Endothelial cell (in vitro differentiated cells): ENCODE results near the gene CD36. TPM values are rescaled to one million over a fixed set of nuclear protein-coding genes. Genes with fewer than 3 reads are reported as not detected.

Experiments used
- DNase-seq: peaks from one replicate; pipeline ENCODE4 v3.0.0; 2021; ENCODE audit warnings: low spot score
- H3K27ac Mint-ChIP-seq: one replicate; pipeline ENCODE4 v1.8.0; 2021; ENCODE audit warnings: mixed read lengths, inconsistent platforms; ENCODE audit not compliant: unreplicated experiment
- H3K27me3 Mint-ChIP-seq: one replicate; pipeline ENCODE4 v1.8.0; 2021; ENCODE audit warnings: mild to moderate bottlenecking, moderate library complexity, mixed read lengths, inconsistent platforms; ENCODE audit not compliant: unreplicated experiment
- H3K36me3 Mint-ChIP-seq: one replicate; pipeline ENCODE4 v1.8.0; 2021; ENCODE audit warnings: mild to moderate bottlenecking, low read depth, mixed read lengths, inconsistent platforms; ENCODE audit not compliant: unreplicated experiment
- H3K4me1 Mint-ChIP-seq: one replicate; pipeline ENCODE4 v1.8.0; 2021; ENCODE audit warnings: mild to moderate bottlenecking, mixed read lengths, inconsistent platforms; ENCODE audit not compliant: unreplicated experiment
- H3K4me3 Mint-ChIP-seq: one replicate; pipeline ENCODE4 v1.8.0; 2021; ENCODE audit warnings: mild to moderate bottlenecking, mixed read lengths, inconsistent platforms; ENCODE audit not compliant: unreplicated experiment
- H3K9me3 Mint-ChIP-seq: one replicate; pipeline ENCODE4 v1.8.0; 2021; ENCODE audit warnings: mixed read lengths, inconsistent platforms; ENCODE audit not compliant: unreplicated experiment
- CTCF ChIP-seq: fragments of 200-600 bp; sonication (generic); IDR thresholded peaks from one replicate; pipeline ENCODE4 v1.5.0; 2021; ENCODE audit warnings: antibody characterized with exemption; ENCODE audit not compliant: unreplicated experiment
- total RNA-seq: library from RNA; stranded (reverse); fragmentation: NEBNext Ultra II Directional; extraction: Animal tissue kit (Norgen Biotek cat#: 25700); gene quantifications from one replicate; pipeline ENCODE4 v1.2.1, GENCODE V29; 2021; ENCODE audit not compliant: unreplicated experiment

The CD36 gene
- total RNA-seq, 1 donor from 2014 or later = 3.8 TPM

GRCh38 chr7:80646083-80646865 lies 7.8 kb downstream of the CD36 start:
- DNase-seq = no peak
- no peaks in the 10 kb centered on the region for H3K36me3 Mint-ChIP-seq
- H3K9me3 Mint-ChIP-seq = no peaks in the 10 kb centered on the region
- TF ChIP-seq CTCF = no peak
- peaks cover 15% of the 10 kb centered on the region for H3K4me1 Mint-ChIP-seq
- H3K27me3 Mint-ChIP-seq = no peaks in the 10 kb centered on the region
- no peak overlapping the region for H3K27ac Mint-ChIP-seq
- H3K4me3 Mint-ChIP-seq = no peak overlapping the region

DNA sequence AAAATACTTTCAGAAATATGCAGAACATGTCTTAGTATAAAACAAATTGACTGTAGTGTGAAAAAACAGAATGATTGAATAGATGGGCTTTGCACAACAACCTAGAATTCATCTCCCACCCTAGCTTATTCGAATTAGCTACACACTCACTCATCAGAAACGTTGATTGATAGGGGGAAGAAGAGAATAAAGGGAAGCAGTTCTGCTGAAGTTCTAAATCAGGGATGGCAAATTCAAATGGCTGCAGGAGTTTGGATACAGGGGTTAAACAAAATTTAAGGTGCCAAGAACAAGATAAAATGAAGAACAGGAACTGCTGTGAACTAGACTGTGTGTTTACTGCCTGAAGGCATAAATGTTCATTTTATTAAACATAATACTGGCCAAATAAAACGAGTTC lies 9.0 kb downstream of the CD36 start:
- H3K27ac Mint-ChIP-seq = no peak overlapping the region
- H3K27me3 Mint-ChIP-seq = no peaks in the 10 kb centered on the region
- no peak for DNase-seq
- no peaks in the 10 kb centered on the region for H3K36me3 Mint-ChIP-seq
- H3K4me3 Mint-ChIP-seq = no peak overlapping the region
- H3K4me1 Mint-ChIP-seq = peaks cover 15% of the 10 kb centered on the region
- H3K9me3 Mint-ChIP-seq = no peaks in the 10 kb centered on the region
- TF ChIP-seq CTCF = no peak

GRCh38 chr7:80648031-80648600 lies 9.7 kb downstream of the CD36 start:
- H3K4me1 Mint-ChIP-seq = peaks cover 12% of the 10 kb centered on the region

DNA sequence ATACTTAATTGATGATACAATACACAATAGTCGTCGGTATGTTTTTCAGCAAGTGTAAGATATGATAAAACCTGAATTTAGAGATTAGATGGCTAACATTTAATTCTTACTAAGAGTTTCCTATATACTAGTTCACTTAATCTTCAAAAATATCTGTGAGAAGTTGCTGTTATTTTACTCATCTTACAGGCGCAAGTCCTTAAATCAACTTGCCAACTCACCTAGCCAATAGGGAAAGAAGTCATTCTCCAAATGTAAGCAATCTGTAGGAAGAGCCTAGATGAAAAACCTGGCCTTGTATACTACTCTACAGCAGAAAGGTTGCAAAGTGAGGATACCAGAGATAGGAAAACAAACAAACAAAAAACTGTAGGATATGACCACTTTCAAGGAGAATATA lies 10.6 kb downstream of the CD36 start:
- no peak for DNase-seq
- no peaks in the 10 kb centered on the region for H3K36me3 Mint-ChIP-seq
- H3K4me3 Mint-ChIP-seq = no peak overlapping the region
- no peak overlapping the region for H3K27ac Mint-ChIP-seq
- H3K4me1 Mint-ChIP-seq = peaks cover 4% of the 10 kb centered on the region
- no peaks in the 10 kb centered on the region for H3K27me3 Mint-ChIP-seq
- no peaks in the 10 kb centered on the region for H3K9me3 Mint-ChIP-seq
- TF ChIP-seq CTCF = no peak

More at GRCh38 chr7:80648031-80648600, 9.7 kb downstream of the CD36 start:
- TF ChIP-seq CTCF = no peak
- DNase-seq = no peak
- Mint-ChIP-seq H3K9me3 (no peaks in the 10 kb centered on the region), H3K27ac (no peak overlapping the region), H3K27me3 (no peaks in the 10 kb centered on the region), H3K36me3 (no peaks in the 10 kb centered on the region), H3K4me3 (no peak overlapping the region)

DNA sequence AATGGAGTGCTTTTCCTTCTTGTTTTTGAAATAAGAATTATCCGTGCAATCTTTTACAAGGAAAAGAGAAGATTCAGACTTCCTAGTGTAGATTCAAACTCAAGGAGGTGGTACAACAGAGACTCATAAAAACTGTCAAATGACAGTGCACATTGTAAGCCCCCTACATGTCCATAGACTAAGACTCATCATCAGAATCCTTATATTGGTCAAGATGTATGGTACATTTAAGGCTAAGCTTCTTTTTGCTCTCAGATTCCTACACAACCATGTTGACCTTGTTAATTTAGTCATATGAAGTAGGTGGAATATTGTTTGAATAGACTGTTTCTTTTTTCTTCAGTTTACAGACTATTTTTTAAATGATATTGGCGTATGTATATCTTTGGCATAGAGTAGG lies 11.6 kb downstream of the CD36 start:
- Mint-ChIP-seq H3K27me3 (no peaks in the 10 kb centered on the region), H3K9me3 (no peaks in the 10 kb centered on the region), H3K4me1 (peaks cover 8% of the 10 kb centered on the region), H3K36me3 (no peaks in the 10 kb centered on the region), H3K4me3 (no peak overlapping the region), H3K27ac (no peak overlapping the region)
- DNase-seq = no peak
- no peak for TF ChIP-seq CTCF
